ENCODE measurements around the gene EHBP1.
"Not testable (repeated sequence)": the region's sequence is repeated elsewhere in the genome, so short reads cannot be mapped to it uniquely, and the experiment has no call there.

Gene EHBP1

DNA sequence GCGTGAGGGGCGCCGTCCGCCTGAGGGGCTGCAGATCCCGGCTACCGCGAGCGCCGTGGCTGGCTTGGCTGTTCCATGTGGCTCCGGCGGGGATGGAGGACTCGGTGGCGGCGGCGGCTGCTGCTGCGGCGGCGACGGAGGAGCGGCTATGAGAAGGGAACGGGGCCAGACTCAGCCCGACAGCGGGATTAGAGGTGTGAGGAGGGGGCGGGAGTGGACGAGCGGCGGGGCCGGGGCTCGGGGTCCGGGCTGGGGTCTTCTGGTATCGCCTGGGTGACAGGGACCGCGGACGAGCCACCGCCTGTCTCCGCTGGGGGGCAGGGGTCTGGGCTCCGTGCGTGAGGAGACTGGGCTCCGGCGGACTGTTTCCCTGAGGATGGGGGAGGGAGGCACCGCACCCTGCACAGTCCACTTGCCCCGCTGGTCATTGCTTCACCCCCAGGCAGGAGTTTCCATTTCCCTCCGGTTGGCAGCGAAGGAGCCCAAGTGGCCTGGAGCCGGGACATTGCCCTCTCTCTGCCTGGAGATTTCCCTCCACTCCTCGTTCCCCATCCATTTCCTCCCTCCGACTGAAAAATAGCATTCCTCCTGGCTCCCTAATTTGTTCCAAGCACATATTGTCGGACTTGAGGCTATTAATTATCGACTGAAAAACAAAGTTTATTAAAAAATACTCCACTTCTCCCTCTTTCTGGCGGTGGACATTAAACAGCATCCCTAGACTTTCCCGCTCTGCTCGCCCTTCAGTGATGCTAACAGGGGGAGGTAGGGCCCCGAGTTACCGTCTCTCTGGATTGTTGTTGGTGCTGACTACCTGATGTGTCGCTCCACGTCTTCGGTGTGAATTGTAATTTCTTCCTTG, 577 bp downstream of the EHBP1 start:
- DNase-seq (ENCODE audit: low read depth in 2 of 2), result no peak

DNA sequence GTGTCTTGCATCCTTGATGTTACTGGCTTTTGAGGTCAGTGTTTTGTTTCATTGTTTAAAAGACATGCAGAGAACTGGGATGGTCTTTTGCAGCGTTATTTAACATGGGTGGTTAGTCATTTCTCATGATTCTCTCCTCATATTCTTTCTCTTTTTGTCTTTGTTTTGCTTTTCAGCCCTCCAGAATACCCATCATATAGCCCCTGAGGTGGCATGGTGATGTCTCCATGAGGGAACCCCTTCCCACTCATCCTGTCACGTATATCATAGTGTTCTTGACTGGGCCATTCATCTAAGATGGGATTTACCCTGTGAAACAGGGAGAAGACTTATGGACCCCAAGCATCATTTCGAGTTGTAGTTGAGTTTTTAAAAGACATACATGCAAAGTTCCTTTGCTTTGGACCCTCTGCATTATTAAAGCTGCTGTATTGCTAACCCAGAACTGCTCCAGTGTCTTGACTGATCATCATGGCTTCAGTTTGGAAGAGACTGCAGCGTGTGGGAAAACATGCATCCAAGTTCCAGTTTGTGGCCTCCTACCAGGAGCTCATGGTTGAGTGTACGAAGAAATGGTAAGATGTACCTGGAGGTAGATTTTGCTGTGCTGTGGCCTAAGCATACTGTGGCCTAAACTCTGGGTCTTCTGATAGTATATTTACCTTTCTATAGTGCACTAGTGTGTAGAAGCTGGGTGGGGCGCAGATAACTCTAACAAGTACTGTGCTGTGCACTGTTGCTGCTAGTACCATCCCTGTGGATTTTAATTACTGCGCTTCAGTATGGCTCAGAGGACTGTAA, 1.4 kb downstream of the EHBP1 start:
- DNase-seq (ENCODE audit: low read depth in 2 of 2), result no peak

GRCh38 chr2:62708751-62709150, 3.2 kb downstream of the EHBP1 start:
- DNase-seq (ENCODE audit: low read depth in 2 of 2), result no peak

DNA sequence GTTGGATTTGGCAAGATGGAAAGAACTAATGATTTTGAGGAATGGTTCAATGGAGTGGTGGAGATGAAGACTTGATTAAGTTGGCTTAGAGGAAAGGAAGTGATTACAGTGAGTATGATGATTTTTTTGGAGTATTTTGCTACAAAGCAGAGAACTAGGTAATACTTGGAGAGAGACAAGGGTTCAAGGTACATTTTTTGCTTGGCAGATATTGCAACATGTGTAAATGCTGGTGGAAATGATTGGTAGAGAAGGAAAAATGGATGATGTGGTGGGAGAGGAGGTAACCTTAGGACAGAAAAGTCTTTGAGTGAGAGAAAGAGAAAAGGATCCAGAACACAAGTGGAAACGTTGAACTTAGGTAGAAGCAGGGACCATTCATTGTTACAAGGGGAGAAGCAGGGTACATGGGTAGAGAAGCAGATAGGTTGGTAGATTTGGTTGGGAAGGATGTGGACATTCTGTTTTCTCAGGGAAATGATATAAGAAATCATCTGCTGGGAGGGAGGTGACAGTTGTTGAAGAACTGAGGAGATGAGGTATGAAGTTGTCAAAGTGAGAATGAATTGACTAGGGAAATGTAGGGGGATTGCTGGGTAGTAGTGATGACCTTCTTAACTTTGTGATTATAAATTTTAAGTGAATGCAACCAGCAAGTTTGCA, 6.5 kb downstream of the EHBP1 start:
- no peak for DNase-seq (ENCODE audit: low read depth in 2 of 2)

DNA sequence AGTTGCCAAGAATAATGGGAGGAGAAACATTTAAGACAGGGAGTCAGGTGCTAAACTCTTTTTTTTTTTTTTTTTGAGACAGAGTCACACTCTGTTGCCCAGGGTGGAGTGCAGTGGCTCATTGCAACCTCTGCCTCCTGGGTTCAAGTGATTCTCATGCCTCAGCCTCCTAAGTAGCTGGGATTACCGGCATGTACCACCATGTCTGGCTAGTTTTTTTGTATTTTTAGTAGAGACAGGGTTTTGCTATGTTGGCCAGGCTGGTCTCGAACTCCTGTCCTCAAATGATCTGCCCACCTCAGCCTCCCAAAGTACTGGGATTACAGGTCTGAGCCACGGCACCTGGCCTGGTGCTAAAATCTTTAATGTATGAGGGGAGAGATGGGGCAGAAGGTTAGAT, 7.7 kb downstream of the EHBP1 start:
- not testable (repeated sequence) for DNase-seq (ENCODE audit: low read depth in 2 of 2)

DNA sequence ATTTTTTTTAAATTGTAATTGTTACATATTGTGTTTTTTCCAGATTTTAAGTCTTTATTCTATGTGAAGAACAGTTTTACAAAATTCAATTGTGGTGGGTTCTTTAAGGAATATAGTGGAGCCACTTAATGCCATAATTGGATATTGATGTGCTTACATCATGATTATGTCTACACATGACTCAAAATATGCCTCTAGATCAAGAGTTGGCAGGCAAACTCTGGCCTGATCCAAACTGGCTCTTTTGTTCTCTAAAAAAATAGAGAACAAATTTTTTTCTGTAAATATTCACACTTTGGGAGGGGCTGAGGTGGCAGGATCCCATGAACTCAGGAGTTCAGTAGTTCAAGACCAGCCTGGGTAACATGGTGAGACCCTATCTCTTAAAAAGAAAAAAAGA, 8.3 kb downstream of the EHBP1 start:
- DNase-seq (ENCODE audit: low read depth in 2 of 2), result no peak

- DNase-seq (ENCODE audit: low read depth in 2 of 2), result no peak
Observed at GRCh38 chr2:62716768-62717167, 11.3 kb downstream of the EHBP1 start.

DNA sequence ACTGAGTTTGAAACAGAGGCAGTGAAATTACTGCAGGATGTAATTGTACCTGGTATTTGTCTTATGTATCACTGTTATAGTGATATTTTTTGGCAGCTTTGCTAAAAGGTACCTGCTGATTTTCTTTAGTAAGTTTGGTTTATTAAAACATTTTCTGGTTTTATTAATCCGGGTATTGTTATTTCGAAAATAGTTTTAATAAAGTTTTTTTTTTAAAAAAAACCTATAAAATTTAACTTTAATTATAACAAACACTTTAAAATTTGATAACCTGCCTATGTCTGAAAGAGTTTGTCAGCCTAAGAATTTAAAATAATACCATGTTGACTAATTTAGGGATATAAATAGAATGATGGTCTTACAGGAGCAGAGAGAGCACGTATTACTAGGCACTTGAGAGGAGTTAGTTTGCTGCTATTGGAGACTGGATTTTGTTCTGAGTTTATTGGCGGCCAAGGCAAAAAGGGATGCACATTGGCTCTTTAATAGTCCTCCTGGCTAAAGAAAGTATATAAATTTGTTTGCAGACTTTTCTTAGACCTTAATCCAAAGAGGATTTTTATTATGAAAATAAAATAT, 12.1 kb downstream of the EHBP1 start:
- DNase-seq (ENCODE audit: low read depth in 2 of 2), result no peak

GRCh38 chr2:62718225-62718822, 12.8 kb downstream of the EHBP1 start:
- no peak for DNase-seq (ENCODE audit: low read depth in 2 of 2)

- no peak for DNase-seq (ENCODE audit: low read depth in 2 of 2)
Observed at GRCh38 chr2:62719757-62720156, 14.2 kb downstream of the EHBP1 start.

GRCh38 chr2:62722679-62723078, 17.2 kb downstream of the EHBP1 start:
- DNase-seq (ENCODE audit: low read depth in 2 of 2), result no peak

GRCh38 chr2:62723253-62723652, 17.7 kb downstream of the EHBP1 start:
- DNase-seq (ENCODE audit: low read depth in 2 of 2), result no peak

DNA sequence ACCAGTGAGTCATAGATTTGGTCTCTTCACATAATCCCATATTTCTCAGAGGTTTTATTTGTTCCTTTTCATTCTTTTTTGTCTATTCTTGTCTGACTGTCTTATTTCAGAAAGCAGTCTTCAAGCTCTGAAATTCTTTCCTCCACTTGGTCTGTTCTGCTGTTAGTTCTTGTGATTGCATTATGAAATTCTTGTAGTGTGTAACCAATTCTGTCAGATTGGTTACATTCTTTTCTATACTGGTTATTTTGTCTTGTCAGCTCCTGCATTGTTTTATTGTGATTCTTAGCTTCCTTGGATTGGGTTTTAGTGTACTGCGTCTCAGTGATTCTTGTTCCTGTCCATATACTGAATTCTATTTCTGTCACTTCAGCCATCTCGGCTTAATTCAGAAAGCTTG, 18.6 kb downstream of the EHBP1 start:
- no peak for DNase-seq (ENCODE audit: low read depth in 2 of 2)

GRCh38 chr2:62724886-62725711, 19.6 kb downstream of the EHBP1 start:
- DNase-seq (ENCODE audit: low read depth in 2 of 2), result no peak

- DNase-seq (ENCODE audit: low read depth in 2 of 2), result no peak
Observed at GRCh38 chr2:62725712-62726055, 20.2 kb downstream of the EHBP1 start.

DNA sequence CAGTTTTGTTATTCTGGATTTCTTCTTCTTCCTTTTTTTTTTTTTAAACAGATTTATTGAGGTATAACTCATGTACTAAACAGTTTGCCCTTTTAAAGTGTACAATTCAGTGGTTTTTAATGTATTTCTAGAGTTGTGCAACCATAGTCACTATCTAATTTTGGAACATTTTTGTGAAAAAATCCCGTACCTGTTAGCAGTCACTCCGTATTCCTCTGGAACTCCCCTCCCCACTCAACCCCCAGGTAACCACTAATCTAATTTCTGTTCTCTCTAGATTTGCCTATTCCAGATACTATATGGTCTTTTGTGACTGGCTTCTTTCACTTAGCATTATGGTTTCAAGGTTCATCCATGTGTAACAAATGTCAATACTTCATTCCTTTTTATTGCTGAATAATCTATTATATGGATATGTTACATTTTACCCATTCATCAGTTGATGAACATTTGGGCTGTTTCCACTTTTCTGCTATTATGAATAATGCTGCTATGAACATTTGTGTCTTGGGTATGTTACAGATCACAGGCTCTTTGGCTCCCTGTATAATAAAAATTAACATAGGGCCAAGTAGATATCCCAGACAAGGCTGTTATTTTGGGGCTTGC, 21.9 kb downstream of the EHBP1 start:
- DNase-seq (ENCODE audit: low read depth in 2 of 2), result no peak

- no peak for DNase-seq (ENCODE audit: low read depth in 2 of 2)
Observed at GRCh38 chr2:62727876-62728566, 22.5 kb downstream of the EHBP1 start.

DNA sequence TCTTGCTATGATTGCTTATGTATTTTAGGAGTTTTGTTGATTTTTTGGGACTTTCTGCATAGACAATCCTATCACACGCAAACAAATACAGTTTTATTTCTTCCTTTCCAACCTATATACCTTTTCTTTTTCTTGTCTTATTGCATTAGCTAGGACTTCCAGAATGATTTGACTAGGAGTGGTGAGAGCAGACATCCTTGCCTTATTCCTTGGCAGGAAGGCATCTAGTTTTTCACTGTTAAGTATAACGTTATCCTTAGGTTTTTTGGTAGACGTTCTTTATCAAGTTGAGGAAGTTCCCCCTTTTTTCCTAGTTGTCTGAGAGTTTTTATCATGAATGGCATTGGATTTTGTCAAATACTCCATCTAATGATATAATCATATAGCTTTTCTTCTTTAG, 25.8 kb downstream of the EHBP1 start:
- DNase-seq (ENCODE audit: low read depth in 2 of 2), result no peak

DNA sequence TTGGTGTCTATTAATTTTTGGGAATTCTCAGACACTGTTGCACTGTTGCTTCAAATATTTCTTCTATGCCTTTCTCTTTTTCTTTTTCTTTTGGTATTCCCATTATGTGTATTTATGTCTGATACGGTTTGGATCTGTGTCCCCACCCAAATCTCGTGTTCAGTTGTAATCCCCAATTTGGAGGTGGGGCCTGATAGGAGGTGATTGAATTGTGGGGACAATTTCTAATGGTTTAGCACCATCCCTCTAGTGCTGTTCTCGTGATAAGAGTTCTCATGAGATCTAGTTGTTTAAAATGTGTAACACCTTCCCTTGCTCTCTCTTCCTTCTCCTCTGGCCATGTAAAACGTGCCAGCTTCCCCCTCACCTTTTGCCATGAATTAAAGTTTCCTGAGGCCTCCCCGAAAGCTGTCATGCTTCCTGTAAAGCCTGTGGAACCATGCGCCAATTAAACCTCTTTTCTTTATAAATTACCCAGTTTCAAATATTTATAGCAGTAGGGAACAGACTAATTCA, 26.8 kb downstream of the EHBP1 start:
- DNase-seq (ENCODE audit: low read depth in 2 of 2), result no peak

- no peak for DNase-seq (ENCODE audit: low read depth in 2 of 2)
Observed at GRCh38 chr2:62733546-62733945, 28.0 kb downstream of the EHBP1 start.

Data from fibroblast of skin of left biceps (primary cell).